OCI-LY1 (cell line): ENCODE data around the gene FCN3.

Source experiments
- CTCF ChIP-seq: fragments of 200-600 bp; sonication (generic), shearing (Covaris generic); IDR thresholded peaks from 2 replicates; pipeline ENCODE4 v1.5.1; 2017; ENCODE audit warnings: mild to moderate bottlenecking, antibody characterized with exemption, low read length, moderate library complexity, mixed read lengths
- EZH2 ChIP-seq: fragments of 200-600 bp; sonication (generic), shearing (Covaris generic); IDR thresholded peaks from 2 replicates; pipeline ENCODE4 v1.8.0; 2017; ENCODE audit warnings: borderline replicate concordance, mixed run types, mild to moderate bottlenecking, antibody characterized with exemption, low read length, moderate library complexity, mixed read lengths

DNA sequence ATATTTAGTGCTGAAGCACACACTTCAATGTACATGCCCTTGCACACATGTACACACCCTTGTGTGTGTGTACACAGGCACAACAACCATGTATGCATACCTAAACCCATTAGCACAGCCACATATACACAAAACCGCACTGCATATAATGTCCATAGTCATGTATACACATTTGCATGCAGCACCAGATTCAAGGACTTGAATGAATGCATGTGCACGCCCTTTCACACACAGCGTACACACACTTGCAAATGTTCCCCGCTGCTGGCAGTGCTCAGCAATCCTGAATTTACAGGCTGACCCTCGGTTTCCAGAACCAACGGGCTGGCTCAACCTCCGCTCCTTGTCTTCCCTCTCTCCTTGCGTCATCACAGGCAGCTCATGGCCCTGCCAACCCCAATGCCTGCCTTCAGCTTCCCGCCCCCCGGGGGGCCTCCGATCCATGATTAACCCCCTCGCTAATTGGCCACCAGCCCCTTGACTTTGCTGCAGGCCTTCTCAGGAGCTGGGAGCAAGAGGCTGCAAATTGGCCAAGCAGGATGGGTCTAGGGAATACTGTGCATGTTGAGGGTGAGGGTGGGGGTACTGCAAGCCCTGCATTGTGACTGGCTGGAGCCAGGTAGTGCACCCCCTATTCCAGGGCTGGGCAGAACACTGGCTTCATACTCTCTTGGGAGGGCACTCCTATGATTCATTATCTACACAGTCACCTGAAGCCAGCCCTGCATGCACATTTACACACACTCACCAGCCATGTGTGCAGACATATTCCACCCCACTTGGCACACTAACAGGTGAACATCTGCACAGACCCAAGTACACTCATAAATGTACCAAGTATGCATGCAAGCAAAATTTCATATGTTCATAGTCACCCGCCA lies 25.7 kb upstream of the FCN3 start:
- TF ChIP-seq EZH2 (no peak), CTCF (no peak)
